B cell (primary cell): ENCODE measurements around the gene RGS7BP. TPM values are rescaled to one million over a fixed set of nuclear protein-coding genes. Genes with fewer than 3 reads are reported as not detected.

ENCODE experiments used
- ATAC-seq: fragments of 200-7000 bp; cut with Tn5 transposase; one replicate; pipeline ENCODE4 v1.10.0; 2021; ENCODE audit warnings: low read depth, mild to moderate bottlenecking, moderate number of reproducible peaks, moderate library complexity
- CTCF ChIA-PET: fragments of 350-600 bp; sonication (Branson Sonifier 250); formaldehyde crosslinking; loops from one replicate; lab custom pipeline; 2021; ENCODE audit warnings: antibody characterized with exemption, inconsistent platforms; lab: Charles Lee
- POLR2A ChIA-PET: fragments of 350-600 bp; sonication (Branson Sonifier 250); formaldehyde crosslinking; loops from one replicate; lab custom pipeline; 2021; ENCODE audit warnings: antibody characterized with exemption; lab: Charles Lee
- DNase-seq: peaks from one replicate; pipeline ENCODE4 v3.0.0; 2013
- H2AFZ ChIP-seq: 2 replicates; pipeline ENCODE4 v1.6.1; 2012; ENCODE audit warnings: mild to moderate bottlenecking, low read depth, low read length; ENCODE audit not compliant: insufficient read depth, poor library complexity, severe bottlenecking
- H3K27ac ChIP-seq, 2 donors: 1 replicate in 1 of 2; 2 replicates in 1 of 2; pipeline ENCODE4 v1.5.1; 2012 to 2013; ENCODE audit warnings: low read length in 2 of 2, mild to moderate bottlenecking in 2 of 2, moderate library complexity in 1 of 2
- H3K27me3 ChIP-seq, 4 experiments: fragments of 200-600 bp in 1 of 4; sonication (generic) in 1 of 4; replicated peaks in 1 of 4; 1 replicate in 2 of 4; 2 replicates in 2 of 4; pipeline versions ENCODE4 v1.6.1 to v1.7.0; 2013 to 2016; ENCODE audit warnings: low read length in 3 of 4, mild to moderate bottlenecking in 2 of 4, mixed read lengths in 1 of 4, moderate library complexity in 1 of 4; ENCODE audit not compliant: insufficient read depth in 4 of 4, control insufficient read depth in 3 of 4; ENCODE audit errors: control extremely low read depth in 1 of 4
- H3K36me3 ChIP-seq, 2 experiments: replicated peaks in 1 of 2; 1 replicate in 1 of 2; 2 replicates in 1 of 2; pipeline versions ENCODE4 v1.6.1 to v1.7.1; 2013; ENCODE audit warnings: low read length in 1 of 2; ENCODE audit not compliant: insufficient read depth in 2 of 2, control insufficient read depth in 1 of 2; ENCODE audit errors: control extremely low read depth in 1 of 2, extremely low read depth in 1 of 2
- H3K4me1 ChIP-seq, 2 donors: fragments of 200-600 bp in 1 of 2; sonication (generic) in 1 of 2; 1 replicate in 1 of 2; 2 replicates in 1 of 2; pipeline versions ENCODE4 v1.5.1 to v1.6.1; 2013 to 2017; ENCODE audit warnings: low read length in 2 of 2; ENCODE audit not compliant: control insufficient read depth in 2 of 2, insufficient read depth in 2 of 2
- H3K4me2 ChIP-seq: replicated peaks from 2 replicates; pipeline ENCODE3; 2012; ENCODE audit warnings: mild to moderate bottlenecking, low read depth, low read length; ENCODE audit not compliant: poor library complexity, severe bottlenecking
- H3K4me3 ChIP-seq, 5 experiments: fragments of 200-600 bp in 1 of 5; sonication (generic) in 1 of 5; 1 replicate in 3 of 5; 2 replicates in 2 of 5; pipeline versions ENCODE4 v1.5.1 to v1.7.0; 2011 to 2016; ENCODE audit warnings: low read length in 4 of 5, mild to moderate bottlenecking in 4 of 5, low read depth in 2 of 5, control low read depth in 1 of 5, moderate library complexity in 1 of 5; ENCODE audit not compliant: insufficient read depth in 1 of 5; ENCODE audit errors: control extremely low read depth in 1 of 5, extremely low read depth in 1 of 5
- H3K79me2 ChIP-seq: fragments of 200-600 bp; sonication (generic); one replicate; pipeline ENCODE4 v1.6.0; 2016; ENCODE audit warnings: low read length; ENCODE audit not compliant: control insufficient read depth, insufficient read depth
- H3K9ac ChIP-seq: fragments of 200-600 bp; sonication (generic); 2 replicates; pipeline ENCODE4 v1.6.1; 2017; ENCODE audit warnings: mild to moderate bottlenecking, low read length, moderate library complexity
- H3K9me3 ChIP-seq, 3 donors: one replicate each; pipeline versions ENCODE4 v1.6.1 to v1.7.1; 2013; ENCODE audit warnings: low read length in 2 of 3; ENCODE audit not compliant: control insufficient read depth in 2 of 3, insufficient read depth in 1 of 3; ENCODE audit errors: control extremely low read depth in 1 of 3
- H4K20me1 ChIP-seq: 2 replicates; pipeline ENCODE4 v1.6.0; 2012; ENCODE audit warnings: mild to moderate bottlenecking, low read length; ENCODE audit not compliant: insufficient read depth, control insufficient read depth, poor library complexity, severe bottlenecking
- H3K27ac Mint-ChIP-seq: one replicate; pipeline ENCODE4 v1.8.0; 2021; ENCODE audit warnings: mixed read lengths
- H3K27me3 Mint-ChIP-seq: one replicate; pipeline ENCODE4 v1.8.0; 2021; ENCODE audit warnings: mixed read lengths
- H3K4me1 Mint-ChIP-seq: one replicate; pipeline ENCODE4 v1.8.0; 2021; ENCODE audit warnings: mixed read lengths
- H3K4me3 Mint-ChIP-seq: one replicate; pipeline ENCODE4 v1.8.0; 2021; ENCODE audit warnings: mixed read lengths
- H3K9me3 Mint-ChIP-seq: one replicate; pipeline ENCODE4 v1.8.0; 2022; ENCODE audit warnings: mixed read lengths; ENCODE audit not compliant: insufficient read depth
- CTCF ChIP-seq: fragments of 200-600 bp; IDR thresholded peaks from one replicate; pipeline ENCODE4 v1.8.0; 2022; ENCODE audit warnings: antibody characterized with exemption, mild to moderate bottlenecking
- EZH2 ChIP-seq: IDR thresholded peaks from 2 replicates; pipeline ENCODE4 v1.6.1; 2012; ENCODE audit warnings: borderline replicate concordance, low read depth, mild to moderate bottlenecking, moderate library complexity, low read length; ENCODE audit not compliant: insufficient read depth, poor library complexity, severe bottlenecking
- WGBS: methylation state at CpG from one replicate; pipeline ENCODE4 v1.1.5; 2013; ENCODE audit warnings: missing lambda C conversion rate; ENCODE audit not compliant: insufficient coverage; 5-methylcytosine and 5-hydroxymethylcytosine counted together
- intact Hi-C: fragments of 100-400 bp; cut with micrococcal nuclease; formaldehyde crosslinking; loops from one replicate; pipeline ENCODE4 v1.10.0; 2022
- polyA plus RNA-seq: library from polyadenylated mRNA; depleted of rRNA; stranded (reverse); fragments of >200 nt; gene quantifications from 2 replicates; pipeline ENCODE4 v1.2.3, GENCODE V29; 2012
- total RNA-seq, 2 donors: library from RNA; stranded (reverse); fragments of 120-200 nt in 1 of 2; gene quantifications; 1 replicate in 1 of 2; 2 replicates in 1 of 2; pipeline versions ENCODE4 v1.2.3 to v1.2.4, GENCODE V29; 2013 to 2022

RGS7BP gene
- total and polyA plus RNA-seq, 2 donors (not counting 1 experiment from before 2014, with no cell fraction given), result not detected

GRCh38 chr5:64530076-64530475 lies 24.3 kb downstream of the RGS7BP start:
- H3K27ac ChIP-seq, result no peak overlapping the region
- intact Hi-C loops, result no loop called here
- H3K9me3 ChIP-seq, result no peaks in the 10 kb centered on the region
- ChIA-PET POLR2A (no interaction called here), CTCF (no interaction called here)
- WGBS, result no CpG with 5 or more reads among the region's 3 CpGs
- no peaks in the 10 kb centered on the region for H3K79me2 ChIP-seq
- H3K4me2 ChIP-seq, result no peak overlapping the region
- no peaks in the 10 kb centered on the region for H4K20me1 ChIP-seq
- Mint-ChIP-seq H3K27me3 (no peaks in the 10 kb centered on the region), H3K9me3 (no peaks in the 10 kb centered on the region), H3K4me3 (no peak overlapping the region), H3K4me1 (no peaks in the 10 kb centered on the region), H3K27ac (no peak overlapping the region)
- H3K36me3 ChIP-seq, result no peaks in the 10 kb centered on the region
- H3K4me3 ChIP-seq, result no peak overlapping the region
- no peaks in the 10 kb centered on the region for H3K4me1 ChIP-seq
- H3K27me3 ChIP-seq, result no peaks in the 10 kb centered on the region
- ATAC-seq (no peak), DNase-seq (no peak)
- H3K9ac ChIP-seq, result no peak overlapping the region
- no peak overlapping the region for H2AFZ ChIP-seq
- no peak for TF ChIP-seq CTCF
- no peak for TF ChIP-seq EZH2

GRCh38 chr5:64532212-64532611 lies 26.4 kb downstream of the RGS7BP start:
- H3K9me3 Mint-ChIP-seq, result no peaks in the 10 kb centered on the region
- intact Hi-C loops, result no loop called here
- no peak overlapping the region for H2AFZ ChIP-seq
- no peaks in the 10 kb centered on the region for H4K20me1 ChIP-seq
- TF ChIP-seq EZH2 (no peak), CTCF (no peak)
- 50% methylated on average over 1 of the region's 2 CpGs for WGBS
- H3K4me1 ChIP-seq, result no peaks in the 10 kb centered on the region
- DNase-seq (no peak), ATAC-seq (no peak)
- POLR2A ChIA-PET, result no interaction called here
- H3K27ac ChIP-seq, result no peak overlapping the region
- H3K27me3 Mint-ChIP-seq, result no peaks in the 10 kb centered on the region
- no peaks in the 10 kb centered on the region for H3K27me3 ChIP-seq
- H3K4me3 ChIP-seq, result no peak overlapping the region
- H3K4me1 Mint-ChIP-seq, result no peaks in the 10 kb centered on the region
- no peaks in the 10 kb centered on the region for H3K36me3 ChIP-seq
- H3K9me3 ChIP-seq, result no peaks in the 10 kb centered on the region
- H3K4me2 ChIP-seq, result no peak overlapping the region
- H3K9ac ChIP-seq, result no peak overlapping the region
- no peaks in the 10 kb centered on the region for H3K79me2 ChIP-seq
- H3K4me3 Mint-ChIP-seq, result no peak overlapping the region
- no peak overlapping the region for H3K27ac Mint-ChIP-seq
- CTCF ChIA-PET, result no interaction called here
